AG20443 (cell line): Measurements from ENCODE around the gene AZU1.
A peak's percentile ranks its signal among the peaks of the same experiment; 100 is the strongest.

Experiments used
- DNase-seq: peaks from one replicate; pipeline ENCODE4 v3.0.0; 2012; ENCODE audit warnings: low spot score, mixed read lengths

The AZU1 gene

DNA sequence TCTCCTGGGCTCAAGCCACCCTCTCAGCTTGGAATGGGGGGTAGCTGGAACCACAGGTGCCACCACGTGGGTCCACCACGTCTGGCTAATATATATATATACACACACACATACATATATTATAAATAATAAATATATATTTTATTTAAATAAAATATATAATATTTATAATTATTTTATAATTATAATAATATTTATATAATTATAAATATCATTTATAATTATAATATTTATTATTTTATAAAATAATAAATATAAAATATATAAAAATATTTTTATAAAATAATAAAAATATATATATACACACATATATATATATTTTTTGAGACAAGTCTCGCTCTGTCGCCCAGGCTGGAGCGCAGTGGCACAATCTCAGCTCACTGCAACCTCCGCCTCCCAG lies 26.9 kb downstream of the AZU1 start:
- DNase-seq = no peak

- no peak for DNase-seq
Observed at GRCh38 chr19:855142-855541, 27.5 kb downstream of the AZU1 start.

DNA sequence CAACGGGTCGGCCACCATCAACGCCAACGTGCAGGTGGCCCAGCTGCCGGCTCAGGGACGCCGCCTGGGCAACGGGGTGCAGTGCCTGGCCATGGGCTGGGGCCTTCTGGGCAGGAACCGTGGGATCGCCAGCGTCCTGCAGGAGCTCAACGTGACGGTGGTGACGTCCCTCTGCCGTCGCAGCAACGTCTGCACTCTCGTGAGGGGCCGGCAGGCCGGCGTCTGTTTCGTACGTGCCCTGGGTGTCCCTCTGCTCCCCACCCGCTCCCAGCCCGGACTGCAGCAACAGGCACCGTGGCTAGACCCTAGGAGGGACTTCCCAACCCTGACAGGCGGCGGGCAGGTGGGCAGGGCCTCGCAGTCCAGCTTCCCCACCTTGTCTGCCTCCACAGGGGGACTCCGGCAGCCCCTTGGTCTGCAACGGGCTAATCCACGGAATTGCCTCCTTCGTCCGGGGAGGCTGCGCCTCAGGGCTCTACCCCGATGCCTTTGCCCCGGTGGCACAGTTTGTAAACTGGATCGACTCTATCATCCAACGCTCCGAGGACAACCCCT lies 28.0 kb downstream of the AZU1 start:
- no peak for DNase-seq

- DNase-seq = no peak
Observed at GRCh38 chr19:858284-858683, 30.6 kb downstream of the AZU1 start.

GRCh38 chr19:858868-859843 lies 31.5 kb downstream of the AZU1 start, which contains the start of gene CFD:
CFD (plus strand) TSS chr19:859664; CDS start chr19:859690, 26 bp downstream.
- DNase-seq = peak; percentile 47

- DNase-seq = no peak
Observed at GRCh38 chr19:861141-861755, 33.6 kb downstream of the AZU1 start.

- peak; percentile 70 for DNase-seq
Observed at GRCh38 chr19:861756-862580, 34.3 kb downstream of the AZU1 start.

GRCh38 chr19:862581-863314 lies 35.1 kb downstream of the AZU1 start:
- DNase-seq = peak; percentile 41

DNA sequence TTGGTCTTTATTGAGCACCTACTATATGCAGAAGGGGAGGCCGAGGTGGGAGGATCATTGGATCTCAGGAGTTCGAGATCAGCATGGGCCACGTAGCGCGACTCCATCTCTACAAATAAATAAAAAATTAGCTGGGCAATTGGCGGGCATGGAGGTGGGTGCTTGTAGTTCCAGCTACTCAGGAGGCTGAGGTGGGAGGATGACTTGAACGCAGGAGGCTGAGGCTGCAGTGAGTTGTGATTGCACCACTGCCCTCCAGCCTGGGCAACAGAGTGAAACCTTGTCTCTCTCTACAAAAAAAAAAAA lies 35.6 kb downstream of the AZU1 start:
- DNase-seq = no peak

- no peak for DNase-seq
Observed at GRCh38 chr19:866769-867300, 39.2 kb downstream of the AZU1 start.

DNA sequence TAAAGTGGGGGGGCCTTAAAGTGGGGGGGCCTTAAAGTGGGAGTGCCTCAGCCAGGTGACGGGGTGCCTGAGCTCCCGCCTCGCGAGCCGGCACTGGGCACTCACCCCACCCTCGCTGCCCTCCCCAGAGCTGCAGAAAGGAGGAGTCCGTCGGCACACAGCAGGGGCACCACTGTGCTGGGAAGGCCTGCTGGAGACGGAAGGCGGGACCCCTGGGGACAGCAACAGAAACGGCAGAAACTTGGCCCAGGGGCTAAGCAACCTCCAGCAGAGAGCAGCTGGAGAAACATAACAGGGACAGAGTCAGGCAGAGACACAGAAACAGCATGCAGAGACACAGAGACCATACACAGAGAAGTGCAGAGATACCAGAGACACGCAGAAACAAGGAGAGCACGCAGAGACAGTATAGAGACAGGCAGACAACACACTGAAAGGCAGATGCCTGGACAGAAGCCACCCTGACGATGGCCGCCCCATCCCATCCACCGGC lies 39.7 kb downstream of the AZU1 start:
- DNase-seq = no peak

DNA sequence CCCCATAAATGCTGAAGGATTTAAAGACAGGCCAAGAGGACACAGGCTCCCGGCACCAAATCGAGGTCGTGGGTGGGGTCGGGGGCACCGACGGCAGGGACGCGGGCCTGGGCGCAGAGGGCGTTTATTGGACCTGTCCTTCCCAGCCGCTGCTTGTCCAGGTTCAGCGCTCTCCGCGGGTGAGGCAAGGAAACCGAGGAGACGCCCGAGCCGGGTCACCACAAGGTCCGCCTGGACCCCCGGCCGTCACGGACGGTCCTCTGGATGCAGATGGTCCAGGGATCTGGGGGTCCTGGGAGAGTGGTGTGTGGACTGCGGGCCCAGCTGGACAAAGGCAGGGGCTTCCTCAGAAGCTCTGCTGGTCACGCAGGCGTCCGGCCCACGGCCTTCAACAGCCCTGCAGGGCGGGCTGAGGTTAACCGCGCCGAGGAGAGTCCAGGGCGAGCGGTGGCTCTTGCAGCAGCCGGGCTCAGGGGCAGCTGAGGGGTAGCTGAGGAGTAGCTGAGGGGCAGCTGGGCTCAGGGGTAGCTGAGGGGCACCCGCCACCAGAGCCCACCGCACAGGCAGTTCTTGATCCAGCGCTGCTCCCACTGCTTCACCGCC lies 40.3 kb downstream of the AZU1 start:
- DNase-seq = no peak

- no peak for DNase-seq
Observed at GRCh38 chr19:868458-869244, 41.0 kb downstream of the AZU1 start.

GRCh38 chr19:869245-870177 lies 41.9 kb downstream of the AZU1 start:
- DNase-seq = peak; percentile 89

DNA sequence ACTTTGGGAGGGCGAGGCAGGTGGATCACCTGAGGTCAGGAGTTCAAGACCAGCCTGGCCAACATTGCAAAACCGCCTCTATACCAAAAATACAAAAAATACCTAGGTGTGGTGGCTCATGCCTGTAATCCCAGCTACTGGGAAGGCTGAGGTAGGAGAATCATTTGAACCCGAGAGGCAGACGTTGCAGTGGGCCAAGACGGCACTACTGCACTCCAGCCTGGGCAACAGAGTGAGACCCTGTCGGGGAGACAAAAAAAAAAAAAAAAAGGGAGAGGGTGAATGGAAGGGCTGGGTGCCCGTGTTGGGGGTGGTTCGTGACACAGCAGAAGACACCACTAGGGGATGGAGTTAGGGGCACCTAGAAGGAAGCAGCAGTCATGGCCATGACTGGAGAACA lies 42.7 kb downstream of the AZU1 start:
- DNase-seq = no peak

DNA sequence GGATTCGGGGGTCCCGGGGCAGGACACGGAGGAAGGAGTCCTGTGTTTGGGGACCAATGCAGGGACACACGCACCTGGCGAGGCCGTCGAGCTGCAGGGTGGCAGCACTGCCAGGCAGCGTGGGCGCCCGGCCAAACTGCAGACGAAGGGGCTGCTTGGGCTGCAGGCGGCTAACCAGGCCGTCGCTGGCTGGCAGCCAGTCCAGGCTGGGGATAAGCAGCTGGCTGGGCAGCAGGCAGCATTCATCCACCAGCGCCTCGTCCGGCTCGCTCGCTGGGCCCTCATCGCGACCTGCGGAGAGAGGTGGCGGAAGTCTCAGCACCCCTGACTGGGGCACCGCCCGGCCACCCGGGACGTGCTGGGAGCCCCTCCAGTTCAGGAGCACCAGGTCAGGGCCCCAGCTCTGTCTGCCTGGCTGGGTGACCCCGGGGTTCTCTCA lies 43.3 kb downstream of the AZU1 start:
- no peak for DNase-seq

GRCh38 chr19:871446-872265 lies 44.0 kb downstream of the AZU1 start:
- no peak for DNase-seq
